CD4-positive, CD25-positive, alpha-beta regulatory T cell (primary cell): ENCODE results near the gene ACTN1. TPM values are rescaled to one million over a fixed set of nuclear protein-coding genes. Genes with fewer than 3 reads are reported as not detected.

Experiments
- ATAC-seq, 2 donors: fragments of 150-1000 bp; cut with Tn5 transposase; one replicate each; pipeline ENCODE4 v1.10.0; 2021; ENCODE audit warnings: low read depth in 2 of 2, moderate number of reproducible peaks in 2 of 2, moderate library complexity in 1 of 2
- DNase-seq, 3 donors: peaks; one replicate each; pipeline versions ENCODE4 v3.0.0 to v3.0.0-alpha.2; 2012 to 2022; ENCODE audit warnings: mixed read lengths in 1 of 3
- H3K27ac ChIP-seq: one replicate; pipeline ENCODE4 v1.7.0; 2013; ENCODE audit warnings: mild to moderate bottlenecking, low read length; ENCODE audit not compliant: insufficient read depth, poor library complexity, severe bottlenecking
- H3K27me3 ChIP-seq: one replicate; pipeline ENCODE4 v1.7.0; 2013; ENCODE audit warnings: low read length; ENCODE audit not compliant: control insufficient read depth, insufficient read depth
- H3K36me3 ChIP-seq: one replicate; pipeline ENCODE4 v1.7.0; 2013; ENCODE audit warnings: mild to moderate bottlenecking, low read length, moderate library complexity; ENCODE audit not compliant: control insufficient read depth, insufficient read depth
- H3K4me1 ChIP-seq: 2 replicates; pipeline ENCODE4 v1.7.0; 2013; ENCODE audit warnings: mild to moderate bottlenecking, low read length; ENCODE audit not compliant: insufficient read depth, control insufficient read depth, poor library complexity, severe bottlenecking
- H3K4me3 ChIP-seq: one replicate; pipeline ENCODE4 v1.7.0; 2013; ENCODE audit warnings: low read depth, mild to moderate bottlenecking, low read length, moderate library complexity
- H3K9me3 ChIP-seq, 2 experiments: 1 replicate in 1 of 2; 2 replicates in 1 of 2; pipeline ENCODE4 v1.7.0; 2013; ENCODE audit warnings: low read length in 2 of 2, mild to moderate bottlenecking in 1 of 2, moderate library complexity in 1 of 2; ENCODE audit not compliant: control insufficient read depth in 2 of 2
- H3K27ac Mint-ChIP-seq, 3 donors: one replicate each; pipeline ENCODE4 v1.8.0; 2020 to 2022; ENCODE audit warnings: mild to moderate bottlenecking in 3 of 3, mixed read lengths in 3 of 3, moderate library complexity in 2 of 3
- H3K27me3 Mint-ChIP-seq: one replicate; pipeline ENCODE4 v1.8.0; 2022; ENCODE audit warnings: mild to moderate bottlenecking, mixed read lengths
- H3K36me3 Mint-ChIP-seq: one replicate; pipeline ENCODE4 v1.8.0; 2020; ENCODE audit warnings: mixed read lengths
- H3K4me1 Mint-ChIP-seq, 4 donors: one replicate each; pipeline ENCODE4 v1.8.0; 2020 to 2022; ENCODE audit warnings: mixed read lengths in 4 of 4, mild to moderate bottlenecking in 1 of 4
- H3K4me3 Mint-ChIP-seq, 4 donors: one replicate each; pipeline ENCODE4 v1.8.0; 2020 to 2022; ENCODE audit warnings: mild to moderate bottlenecking in 4 of 4, mixed read lengths in 4 of 4, moderate library complexity in 3 of 4
- H3K9me3 Mint-ChIP-seq, 7 donors: one replicate each; pipeline ENCODE4 v1.8.0; 2020 to 2022; ENCODE audit warnings: mixed read lengths in 7 of 7, mild to moderate bottlenecking in 3 of 7, moderate library complexity in 2 of 7
- polyA plus RNA-seq, 4 donors: library from polyadenylated mRNA; unstranded; fragments of 300-500 nt; fragmentation: Illumina TruSeq; gene quantifications; one replicate each; pipeline ENCODE4 v1.2.3, GENCODE V29; 2021
- total RNA-seq: library from RNA; stranded (reverse); gene quantifications from one replicate; pipeline ENCODE4 v1.2.3, GENCODE V29; 2022

ACTN1 gene
- total and polyA plus RNA-seq, 5 donors from 2014 or later, result 28.3 to 78.8 (median 47.5) TPM

DNA sequence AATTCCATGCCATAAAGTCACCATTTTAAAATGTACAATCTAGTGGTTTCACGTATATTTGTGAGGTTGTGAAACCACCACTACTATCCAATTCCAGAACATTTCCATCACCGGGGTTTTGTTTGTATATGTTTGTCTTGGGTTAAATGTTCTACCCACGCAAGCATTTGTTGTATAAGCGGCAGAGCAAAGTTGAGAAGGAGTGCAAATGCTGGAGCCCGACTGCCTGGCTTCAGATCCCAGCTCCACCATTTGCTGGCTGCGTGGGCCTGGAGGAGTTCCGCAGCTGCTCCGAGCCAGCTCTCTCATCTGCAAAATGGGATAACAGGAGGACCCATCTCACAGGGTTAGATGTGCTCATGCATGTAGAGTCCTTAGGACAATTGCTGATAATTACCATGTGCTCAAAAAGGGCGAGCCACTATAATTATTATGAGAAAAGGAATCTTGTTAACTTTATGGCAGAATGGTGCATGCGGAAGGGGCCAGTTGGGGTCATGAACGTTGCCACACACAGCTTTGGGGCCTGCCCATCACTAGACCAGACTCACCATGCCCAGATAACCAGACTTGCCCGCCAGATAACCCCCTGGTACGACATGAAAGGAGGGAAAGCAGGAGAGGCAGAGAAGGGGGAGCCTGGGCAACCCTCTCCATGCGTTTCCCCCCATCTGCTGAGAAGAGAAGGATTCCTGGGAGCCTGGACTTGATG, 6.4 kb downstream of the ACTN1 start:
- peak overlapping the region; percentile 86 for H3K27ac ChIP-seq
- H3K27me3 ChIP-seq, result no peaks in the 10 kb centered on the region
- H3K36me3 Mint-ChIP-seq, result peaks cover 40% of the 10 kb centered on the region
- H3K4me3 Mint-ChIP-seq, result no peak overlapping the region
- peak overlapping the region in 2 of 3 donors; percentile 70 to 97 for H3K27ac Mint-ChIP-seq
- DNase-seq (no peak), ATAC-seq (no peak)
- H3K4me1 Mint-ChIP-seq, result peaks cover 7 to 93% (median 60%) of the 10 kb centered on the region in 4 donors
- peaks cover 0 to 16% (median 0%) of the 10 kb centered on the region in 7 donors for H3K9me3 Mint-ChIP-seq
- no peak overlapping the region for H3K4me3 ChIP-seq
- peaks cover 13% of the 10 kb centered on the region for H3K36me3 ChIP-seq
- peaks cover 60% of the 10 kb centered on the region for H3K4me1 ChIP-seq
- peaks cover 0 to 6% of the 10 kb centered on the region in 2 experiments for H3K9me3 ChIP-seq
- H3K27me3 Mint-ChIP-seq, result peaks cover 5% of the 10 kb centered on the region

DNA sequence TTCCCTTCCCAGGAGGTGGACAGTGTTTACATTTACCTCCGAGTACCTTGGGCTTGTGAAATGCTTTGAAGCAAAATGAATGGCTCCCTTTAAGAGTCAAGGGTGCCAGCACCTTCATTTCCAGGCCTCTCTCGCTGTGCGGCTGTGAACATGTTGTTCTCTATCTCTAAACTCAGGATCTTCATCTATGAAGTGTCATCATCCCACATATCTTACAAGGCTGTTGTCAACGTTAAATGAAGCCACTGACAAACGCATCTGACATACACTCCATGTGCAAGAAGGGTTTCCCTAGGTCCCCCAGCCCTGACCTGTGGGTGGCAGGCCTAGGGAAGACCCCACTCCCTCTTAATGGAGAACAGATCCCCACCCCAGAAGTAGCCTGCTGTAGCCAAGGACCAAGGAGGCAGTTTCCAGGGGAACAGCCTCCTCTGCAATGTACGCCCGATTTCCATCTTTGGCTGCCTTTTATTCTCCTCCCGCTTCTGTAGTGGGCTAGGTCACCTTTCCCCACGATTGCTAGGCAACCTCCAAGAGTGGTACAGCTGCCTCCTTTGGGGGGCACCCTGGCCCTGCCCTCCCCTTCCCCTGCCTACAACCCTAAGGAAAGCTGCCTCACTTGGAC, 7.6 kb downstream of the ACTN1 start:
- peaks cover 0 to 6% of the 10 kb centered on the region in 2 experiments for H3K9me3 ChIP-seq
- Mint-ChIP-seq H3K36me3 (peaks cover 40% of the 10 kb centered on the region), H3K4me1 (peaks cover 7 to 94% (median 57%) of the 10 kb centered on the region in 4 donors), H3K27me3 (no peaks in the 10 kb centered on the region), H3K9me3 (peaks cover 0 to 16% (median 0%) of the 10 kb centered on the region in 7 donors), H3K4me3 (peak overlapping the region in 3 of 4 donors; percentile 10 to 82 (median 44)), H3K27ac (peak overlapping the region; percentile 97 to 98 (median 97))
- no peak for DNase-seq
- no peaks in the 10 kb centered on the region for H3K27me3 ChIP-seq
- peaks cover 60% of the 10 kb centered on the region for H3K4me1 ChIP-seq
- ATAC-seq, result no peak
- H3K4me3 ChIP-seq, result peak overlapping the region; percentile 51
- H3K27ac ChIP-seq, result peak overlapping the region; percentile 86
- H3K36me3 ChIP-seq, result peaks cover 13% of the 10 kb centered on the region

DNA sequence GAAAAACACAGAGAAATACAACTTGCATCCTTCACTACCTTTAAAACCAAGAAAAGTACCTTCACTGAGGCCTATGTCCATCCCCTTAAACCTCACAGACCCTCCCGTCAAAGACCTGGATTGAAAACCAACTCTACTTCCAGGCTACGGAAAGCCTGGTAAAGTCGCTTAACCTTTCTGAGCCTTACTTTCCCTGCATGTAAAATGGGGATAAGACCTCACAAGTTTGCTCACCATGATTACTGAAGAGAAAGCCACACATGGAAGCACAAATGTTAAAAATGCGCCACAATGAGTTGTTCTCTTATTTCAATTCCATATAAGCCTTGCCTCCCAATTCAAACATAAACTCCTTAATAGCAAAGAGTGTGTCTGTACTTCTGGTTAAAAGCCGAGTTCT, 8.4 kb downstream of the ACTN1 start:
- Mint-ChIP-seq H3K27me3 (no peaks in the 10 kb centered on the region), H3K9me3 (peaks cover 0 to 16% (median 0%) of the 10 kb centered on the region in 7 donors), H3K4me3 (peak overlapping the region; percentile 78 to 85 (median 81)), H3K4me1 (peaks cover 7 to 94% (median 51%) of the 10 kb centered on the region in 4 donors), H3K36me3 (peaks cover 34% of the 10 kb centered on the region), H3K27ac (peak overlapping the region; percentile 97 to 98 (median 97))
- no peaks in the 10 kb centered on the region for H3K27me3 ChIP-seq
- peaks cover 0 to 6% of the 10 kb centered on the region in 2 experiments for H3K9me3 ChIP-seq
- H3K36me3 ChIP-seq, result peaks cover 13% of the 10 kb centered on the region
- ATAC-seq (no peak), DNase-seq (no peak)
- H3K4me3 ChIP-seq, result peak overlapping the region; percentile 51
- peak overlapping the region; percentile 86 for H3K27ac ChIP-seq
- H3K4me1 ChIP-seq, result peaks cover 64% of the 10 kb centered on the region

DNA sequence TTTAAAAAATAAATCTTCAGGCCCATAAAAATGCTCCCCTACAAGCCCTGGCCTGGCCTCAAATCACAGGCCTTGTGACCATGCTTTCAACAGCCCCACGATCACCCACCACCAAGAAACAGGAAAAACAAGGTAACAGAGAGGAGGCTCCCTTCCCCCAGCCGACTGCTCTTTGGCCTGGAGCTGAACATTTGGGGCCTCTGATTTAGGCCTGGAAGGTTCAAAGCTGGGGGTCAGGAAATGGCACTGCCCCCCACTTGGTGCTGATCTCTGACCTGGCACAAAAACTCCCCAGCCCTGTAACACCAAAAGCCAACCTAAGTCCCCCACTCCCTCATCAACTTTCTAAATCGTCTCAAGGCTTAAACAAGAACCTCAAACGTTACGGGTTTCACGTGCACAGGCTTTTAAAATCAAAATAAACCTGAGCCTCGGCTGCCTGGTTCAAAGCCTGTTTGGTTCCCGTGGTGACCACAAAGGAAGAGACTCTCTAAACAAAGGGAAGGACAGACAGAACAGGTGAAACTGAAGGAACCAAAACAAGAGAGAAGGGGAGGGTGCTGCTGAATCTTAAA, 9.0 kb downstream of the ACTN1 start:
- peak overlapping the region; percentile 78 to 86 (median 84) for H3K4me3 Mint-ChIP-seq
- peak overlapping the region; percentile 86 for H3K27ac ChIP-seq

DNA sequence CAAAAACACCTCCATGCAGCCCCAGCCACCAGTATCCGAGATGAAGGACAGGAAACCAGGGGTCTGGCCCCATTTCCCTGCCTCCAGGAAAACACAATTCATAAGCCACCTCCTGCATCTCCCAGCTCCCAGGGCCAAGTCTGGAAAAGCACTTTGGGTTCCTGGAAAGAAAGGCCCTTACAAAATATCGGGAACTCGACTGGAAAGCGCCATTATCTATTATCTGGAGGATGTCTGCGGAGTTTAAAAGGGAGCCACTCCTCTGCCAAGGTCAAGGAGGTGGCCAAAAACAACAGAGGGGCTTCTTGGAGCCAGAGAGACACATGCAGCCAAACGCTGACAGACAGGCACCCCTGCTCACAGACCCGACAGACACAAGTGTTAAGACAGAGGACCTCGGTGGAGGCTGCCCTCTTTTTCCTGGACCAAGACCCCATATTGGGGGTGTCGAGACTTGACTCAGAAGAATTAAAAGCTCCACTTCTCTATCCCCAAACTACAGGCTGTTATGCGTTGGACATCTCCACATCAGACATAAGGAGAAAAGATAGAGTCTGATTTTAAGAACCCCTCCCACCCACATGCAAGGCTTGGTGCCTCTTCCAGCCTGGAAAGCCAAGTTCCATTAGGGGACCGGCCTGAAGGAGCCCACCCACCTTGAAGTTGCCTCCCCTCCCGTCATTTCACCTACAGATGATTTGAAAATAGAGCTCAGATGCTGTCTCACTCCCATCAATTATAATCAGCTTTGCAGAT, 9.6 kb downstream of the ACTN1 start:
- H3K9me3 Mint-ChIP-seq, result peaks cover 0 to 10% (median 0%) of the 10 kb centered on the region in 7 donors
- peaks cover 7 to 93% (median 51%) of the 10 kb centered on the region in 4 donors for H3K4me1 Mint-ChIP-seq
- H3K27me3 ChIP-seq, result no peaks in the 10 kb centered on the region
- H3K27ac ChIP-seq, result peak overlapping the region; percentile 86
- peak overlapping the region; percentile 78 to 86 (median 84) for H3K4me3 Mint-ChIP-seq
- peaks cover 0 to 6% of the 10 kb centered on the region in 2 experiments for H3K9me3 ChIP-seq
- DNase-seq (no peak), ATAC-seq (no peak)
- peaks cover 22% of the 10 kb centered on the region for H3K36me3 Mint-ChIP-seq
- peak overlapping the region; percentile 97 to 98 (median 97) for H3K27ac Mint-ChIP-seq
- no peaks in the 10 kb centered on the region for H3K27me3 Mint-ChIP-seq
- peak overlapping the region; percentile 41 for H3K4me3 ChIP-seq
- peaks cover 70% of the 10 kb centered on the region for H3K4me1 ChIP-seq
- H3K36me3 ChIP-seq, result peaks cover 13% of the 10 kb centered on the region

More for the DNA sequence above, 9.0 kb downstream of the ACTN1 start:
- peaks cover 69% of the 10 kb centered on the region for H3K4me1 ChIP-seq
- H3K36me3 Mint-ChIP-seq, result peaks cover 28% of the 10 kb centered on the region
- no peaks in the 10 kb centered on the region for H3K27me3 ChIP-seq
- ATAC-seq, result peak; percentile 29 to 42
- H3K27ac Mint-ChIP-seq, result peak overlapping the region; percentile 97 to 98 (median 97)
- DNase-seq, result peak; percentile 18 to 85 (median 81)
- H3K9me3 ChIP-seq, result peaks cover 0 to 6% of the 10 kb centered on the region in 2 experiments
- H3K36me3 ChIP-seq, result peaks cover 13% of the 10 kb centered on the region
- H3K27me3 Mint-ChIP-seq, result no peaks in the 10 kb centered on the region
- peak overlapping the region; percentile 51 for H3K4me3 ChIP-seq
- peaks cover 7 to 94% (median 53%) of the 10 kb centered on the region in 4 donors for H3K4me1 Mint-ChIP-seq
- H3K9me3 Mint-ChIP-seq, result peaks cover 0 to 16% (median 0%) of the 10 kb centered on the region in 7 donors

DNA sequence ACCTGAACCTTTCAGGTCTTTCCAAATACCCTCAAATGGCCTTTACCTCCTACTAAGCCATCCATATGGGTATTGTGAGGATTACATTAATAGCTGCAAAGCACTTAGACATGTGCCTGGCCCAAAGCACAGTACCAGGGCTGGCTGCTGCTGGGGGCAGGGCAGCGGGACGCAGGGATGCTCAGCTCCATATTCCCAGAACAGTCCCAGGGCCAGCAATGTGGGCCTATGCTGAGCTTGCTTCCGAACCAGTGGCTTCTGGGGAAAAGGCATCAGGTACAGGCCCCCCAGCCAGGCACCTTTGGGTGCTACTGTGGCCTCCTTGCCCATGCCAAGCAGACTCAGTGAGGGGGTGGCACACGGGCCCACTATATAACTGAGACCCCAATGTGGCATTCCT, 10.4 kb downstream of the ACTN1 start:
- no peaks in the 10 kb centered on the region for H3K27me3 ChIP-seq
- Mint-ChIP-seq H3K9me3 (peaks cover 0 to 9% (median 0%) of the 10 kb centered on the region in 7 donors), H3K4me1 (peaks cover 7 to 95% (median 51%) of the 10 kb centered on the region in 4 donors), H3K27me3 (no peaks in the 10 kb centered on the region), H3K36me3 (peaks cover 16% of the 10 kb centered on the region), H3K4me3 (peak overlapping the region in 3 of 4 donors; percentile 48 to 82 (median 81)), H3K27ac (peak overlapping the region; percentile 96 to 98 (median 97))
- ATAC-seq (no peak), DNase-seq (no peak)
- peaks cover 9% of the 10 kb centered on the region for H3K36me3 ChIP-seq
- H3K4me3 ChIP-seq, result peak overlapping the region; percentile 53
- H3K4me1 ChIP-seq, result peaks cover 70% of the 10 kb centered on the region
- peaks cover 0 to 3% of the 10 kb centered on the region in 2 experiments for H3K9me3 ChIP-seq
- peak overlapping the region; percentile 86 for H3K27ac ChIP-seq

DNA sequence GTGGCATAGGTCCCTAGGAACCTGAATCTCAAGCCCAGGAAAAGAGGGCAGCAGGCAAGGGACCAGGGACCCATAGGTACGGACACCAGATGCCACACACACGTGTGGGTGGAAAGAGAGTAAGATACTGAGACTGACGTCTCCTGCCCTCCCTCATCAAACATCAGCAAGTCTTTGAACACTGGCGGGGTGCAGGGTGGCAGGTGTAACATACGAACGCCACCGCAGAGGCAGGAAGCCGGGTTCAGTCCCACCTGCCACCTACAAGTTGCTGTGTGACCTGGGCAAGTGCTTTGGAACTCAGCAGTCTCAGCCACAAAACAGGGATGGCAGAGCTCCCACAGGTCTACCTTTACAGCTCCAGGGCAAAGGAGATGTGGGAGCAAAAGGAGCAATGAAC, 11.1 kb downstream of the ACTN1 start:
- Histone ChIP-seq H3K4me3 (peak overlapping the region; percentile 53), H3K4me1 (peaks cover 70% of the 10 kb centered on the region), H3K36me3 (peaks cover 3% of the 10 kb centered on the region), H3K27ac (peak overlapping the region; percentile 86), H3K27me3 (no peaks in the 10 kb centered on the region), H3K9me3 (no peaks in the 10 kb centered on the region)
- Mint-ChIP-seq H3K27ac (peak overlapping the region; percentile 96 to 98 (median 97)), H3K4me1 (peaks cover 7 to 99% (median 55%) of the 10 kb centered on the region in 4 donors), H3K9me3 (peaks cover 0 to 4% (median 0%) of the 10 kb centered on the region in 7 donors), H3K27me3 (no peaks in the 10 kb centered on the region), H3K4me3 (peak overlapping the region; percentile 39 to 84 (median 76)), H3K36me3 (peaks cover 10% of the 10 kb centered on the region)
- peak; percentile 98 for ATAC-seq
- peak; percentile 53 to 93 (median 85) for DNase-seq
